Measurements from ENCODE around the gene SERPINB5.

SERPINB5 gene

GRCh38 chr18:63527251-63527650 lies 50.5 kb downstream of the SERPINB5 start:
- no peak for DNase-seq (ENCODE audit: low read depth, low spot score)

GRCh38 chr18:63528863-63529492 lies 52.2 kb downstream of the SERPINB5 start:
- DNase-seq (ENCODE audit: low read depth, low spot score) = no peak

DNA sequence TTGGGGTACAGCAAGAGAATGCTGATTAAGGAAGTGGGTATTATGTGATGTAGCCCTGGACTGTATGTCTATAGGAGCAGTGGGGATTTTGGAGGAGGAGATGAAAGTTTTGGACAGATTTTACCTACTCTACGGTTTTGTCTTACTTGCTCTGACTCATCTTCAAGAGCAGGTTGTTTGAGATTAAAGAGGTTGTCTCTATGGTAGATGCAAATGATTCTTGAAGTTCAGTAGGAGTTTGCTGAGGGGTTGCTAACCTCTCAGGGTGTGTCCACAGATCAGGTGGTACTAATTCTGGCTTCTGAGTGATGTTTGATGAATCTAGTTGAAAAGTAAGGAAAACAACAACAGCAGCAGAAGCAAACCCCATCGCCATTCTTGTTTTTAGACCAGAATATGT lies 55.7 kb downstream of the SERPINB5 start:
- DNase-seq (ENCODE audit: low read depth, low spot score) = no peak

DNA sequence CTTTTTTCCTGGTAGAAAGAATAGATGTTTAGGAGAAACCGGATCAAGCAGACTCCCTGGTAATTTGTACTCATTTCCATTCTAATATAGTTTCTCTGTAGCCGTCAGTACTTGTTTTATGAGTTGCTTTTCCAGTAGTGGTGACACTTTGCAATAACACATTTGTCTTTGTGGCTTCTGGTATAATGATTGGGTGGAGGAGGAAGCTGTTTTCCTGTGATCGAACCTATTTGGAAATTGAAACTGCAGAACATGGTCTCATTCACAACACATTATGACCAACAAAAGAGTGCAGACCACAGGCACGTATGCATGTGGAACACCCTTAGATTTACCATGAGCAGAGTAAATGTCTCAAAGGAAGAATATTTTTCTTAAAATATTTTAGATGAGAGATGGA lies 57.9 kb downstream of the SERPINB5 start:
- no peak for DNase-seq (ENCODE audit: low read depth, low spot score)

DNA sequence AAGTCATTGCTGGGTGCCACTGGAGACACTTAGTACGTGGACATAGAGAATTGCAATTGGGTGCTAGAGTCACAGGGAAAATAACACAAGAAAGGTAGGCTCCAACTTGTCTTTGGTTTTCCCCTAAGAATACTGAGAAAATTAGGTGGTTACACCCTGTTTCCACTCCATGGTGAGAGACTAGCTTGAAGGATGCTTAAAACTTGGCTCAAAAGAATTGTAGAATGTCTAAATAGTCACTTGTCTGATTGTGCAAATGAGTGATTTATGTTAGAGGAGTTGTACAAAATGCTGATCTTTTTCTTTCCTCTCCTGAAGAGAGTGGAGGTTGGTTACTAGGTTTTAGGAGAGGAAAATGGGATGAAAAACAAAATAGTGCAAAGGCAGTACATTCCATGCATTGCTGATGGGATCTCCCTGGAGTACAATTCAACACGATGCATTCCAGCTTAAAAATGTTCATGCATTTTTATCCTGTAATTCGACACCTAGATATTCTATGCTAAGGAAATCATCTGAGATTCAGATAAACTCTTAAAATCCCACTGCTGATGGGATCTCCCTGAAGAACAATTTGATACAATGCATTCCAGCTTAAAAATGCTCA lies 63.2 kb downstream of the SERPINB5 start:
- no peak for DNase-seq (ENCODE audit: low read depth, low spot score)

GRCh38 chr18:63542069-63542468 lies 65.3 kb downstream of the SERPINB5 start, which contains the start of gene SERPINB12:
SERPINB12 (plus strand) TSS chr18:63542369; CDS start chr18:63556160, 13,791 bp downstream.
- DNase-seq (ENCODE audit: low read depth, low spot score) = no peak

DNA sequence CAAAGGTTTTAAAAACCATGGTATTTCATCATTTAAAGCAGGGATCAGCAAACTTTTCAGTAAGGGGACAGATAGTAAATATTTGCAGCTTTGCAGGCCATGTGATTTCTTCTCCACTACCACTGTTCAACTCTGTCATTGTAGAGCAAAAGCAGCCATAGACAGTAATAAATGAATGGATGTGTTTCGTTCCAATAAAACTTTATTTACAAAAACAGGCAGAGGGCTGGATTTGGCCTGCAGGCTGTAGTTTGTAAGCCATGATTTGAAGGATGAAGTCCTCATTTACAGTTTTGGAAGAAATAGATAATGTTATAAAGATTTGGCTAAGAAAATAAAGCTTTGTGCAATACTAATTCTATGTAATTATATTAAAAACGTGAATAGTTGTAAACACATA lies 67.3 kb downstream of the SERPINB5 start:
- DNase-seq (ENCODE audit: low read depth, low spot score) = no peak

- DNase-seq (ENCODE audit: low read depth, low spot score) = no peak
Observed at GRCh38 chr18:63545000-63545399, 68.2 kb downstream of the SERPINB5 start.

- no peak for DNase-seq (ENCODE audit: low read depth, low spot score)
Observed at GRCh38 chr18:63550068-63550467, 73.3 kb downstream of the SERPINB5 start.

- no peak for DNase-seq (ENCODE audit: low read depth, low spot score)
Observed at GRCh38 chr18:63551769-63552168, 75.0 kb downstream of the SERPINB5 start.

GRCh38 chr18:63552581-63552980 lies 75.8 kb downstream of the SERPINB5 start:
- DNase-seq (ENCODE audit: low read depth, low spot score) = no peak

- DNase-seq (ENCODE audit: low read depth, low spot score) = no peak
Observed at GRCh38 chr18:63553081-63553480, 76.3 kb downstream of the SERPINB5 start.
